ENCODE measurements around the gene NUBPL.
"Not testable (repeated sequence)": the region's sequence is repeated elsewhere in the genome, so short reads cannot be mapped to it uniquely, and the experiment has no call there.

Gene NUBPL

DNA sequence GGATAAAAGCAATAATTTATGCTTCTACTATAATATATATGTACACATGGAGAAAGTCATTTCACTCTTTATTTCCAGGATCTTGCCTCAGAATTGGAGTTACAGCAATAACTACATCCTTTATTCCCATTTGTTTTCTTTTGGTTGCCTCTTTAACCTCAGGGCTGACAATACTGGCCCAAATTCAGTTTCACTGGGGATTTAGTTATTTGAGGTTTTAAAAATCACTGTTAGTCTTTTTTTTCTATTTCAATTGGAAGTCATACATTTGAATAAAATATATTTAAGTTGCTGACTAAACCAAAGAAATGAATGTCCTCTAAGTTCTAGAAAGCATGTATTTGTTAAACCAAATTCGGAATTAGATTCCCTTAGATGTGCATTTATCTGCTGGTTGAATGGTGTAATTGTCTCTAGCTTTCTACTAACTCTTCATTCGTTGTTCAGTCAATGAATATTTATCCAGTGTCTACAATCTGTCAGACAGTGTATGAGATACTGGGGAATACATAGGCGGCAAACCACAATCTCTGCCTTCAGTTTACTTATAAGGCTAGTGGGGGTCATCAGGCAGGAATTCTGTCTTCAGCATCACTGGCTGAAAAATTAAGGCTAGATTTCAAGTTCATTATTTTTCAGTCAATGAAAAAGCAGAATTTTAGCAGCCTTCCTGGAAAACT, 325.1 kb downstream of the NUBPL start:
- no peak for DNase-seq

DNA sequence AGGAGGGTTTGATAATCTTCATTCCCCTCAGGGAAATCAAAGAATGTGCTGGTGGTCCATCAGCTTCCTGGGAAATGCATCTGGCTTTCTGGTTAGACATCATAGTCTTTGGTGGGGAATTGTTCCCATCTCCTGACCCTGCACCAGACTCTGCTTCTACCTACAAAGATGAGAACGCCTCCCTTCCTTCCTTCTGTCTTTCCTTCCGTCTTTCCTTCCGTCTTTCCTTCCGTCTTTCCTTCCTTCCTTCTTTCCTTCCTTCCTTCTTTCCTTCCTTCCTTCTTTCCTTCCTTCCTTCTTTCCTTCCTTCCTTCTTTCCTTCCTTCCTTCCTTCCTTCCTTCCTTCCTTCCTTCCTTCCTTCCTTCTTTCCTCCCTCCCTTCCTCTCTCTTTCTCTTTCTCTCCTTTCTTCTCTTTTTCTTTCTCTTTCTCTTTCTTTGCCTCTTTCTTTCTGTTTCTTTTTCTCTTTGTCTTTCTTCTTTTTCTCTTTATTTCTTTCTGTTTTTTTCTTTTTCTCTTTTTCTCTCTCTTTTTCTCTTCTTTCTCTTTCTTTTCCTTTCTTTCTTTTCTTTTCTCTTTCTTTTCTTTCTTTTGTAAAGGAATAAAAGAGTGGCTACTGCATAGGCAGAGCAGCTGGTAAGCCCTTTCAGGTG, 326.9 kb downstream of the NUBPL start:
- no peak for DNase-seq

DNA sequence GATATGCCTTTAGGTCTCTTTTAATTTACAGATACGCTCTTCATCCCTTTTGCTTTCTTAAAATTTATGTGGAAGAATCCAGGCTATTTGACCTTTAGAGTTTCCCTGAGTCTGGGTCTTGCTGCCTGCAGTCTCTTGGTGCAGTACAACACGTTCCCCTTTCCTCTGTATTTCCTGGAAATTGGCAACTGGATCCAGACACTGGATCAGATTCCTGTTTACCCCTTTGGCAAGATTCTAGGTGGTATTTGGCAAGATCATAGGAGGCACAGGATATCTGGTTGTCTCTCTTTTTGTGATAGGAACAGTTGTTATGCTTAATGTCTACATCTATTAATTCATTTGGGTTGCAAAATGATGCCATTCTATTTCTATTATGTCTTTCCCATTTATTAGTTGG, 328.1 kb downstream of the NUBPL start:
- no peak for DNase-seq

DNA sequence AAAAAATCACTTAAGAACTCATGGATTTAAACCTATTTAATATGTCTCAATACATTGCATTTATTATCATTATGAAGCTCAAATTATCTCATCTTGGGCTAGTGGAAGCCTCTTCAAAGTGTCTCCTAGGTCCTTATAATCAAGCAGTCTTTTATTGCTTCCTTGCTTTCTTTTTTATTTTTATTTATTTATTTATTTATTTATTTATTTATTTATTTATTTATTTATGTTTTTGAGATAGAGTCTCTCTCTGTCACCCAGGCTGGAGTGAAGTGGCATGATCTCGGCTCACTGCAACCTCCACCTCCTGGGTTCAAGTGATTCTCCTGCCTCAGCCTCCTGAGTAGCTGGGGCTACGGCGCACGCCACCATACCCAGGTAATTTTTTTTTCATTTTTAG, 329.0 kb downstream of the NUBPL start:
- not testable (repeated sequence) for DNase-seq

GRCh38 chr14:31893221-31893757, 332.1 kb downstream of the NUBPL start:
- no peak for DNase-seq

GRCh38 chr14:31894351-31894750, 333.1 kb downstream of the NUBPL start:
- no peak for DNase-seq

DNA sequence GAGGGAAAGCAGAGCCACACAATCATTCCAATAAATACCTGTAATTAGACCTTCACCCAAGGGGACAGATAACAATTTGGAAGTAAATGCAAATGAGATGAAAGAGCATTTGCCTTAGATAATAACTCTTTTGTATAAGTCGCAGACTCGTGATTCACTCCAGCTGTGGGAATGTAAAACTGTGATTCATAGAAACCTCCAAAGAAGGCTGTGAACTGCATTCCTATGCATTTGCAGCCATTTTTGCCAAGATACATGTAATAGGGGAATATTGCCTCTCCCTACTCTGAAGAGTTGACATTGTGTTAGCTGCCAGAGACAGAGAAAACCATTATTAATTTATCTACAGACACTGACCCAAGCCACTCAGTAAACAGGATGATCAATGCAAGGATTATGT, 334.0 kb downstream of the NUBPL start:
- no peak for DNase-seq

GRCh38 chr14:31895646-31896045, 334.4 kb downstream of the NUBPL start:
- DNase-seq = no peak

- DNase-seq = no peak
Observed at GRCh38 chr14:31897581-31898186, 336.5 kb downstream of the NUBPL start.

GRCh38 chr14:31898838-31899528, 337.8 kb downstream of the NUBPL start:
- DNase-seq = no peak

DNA sequence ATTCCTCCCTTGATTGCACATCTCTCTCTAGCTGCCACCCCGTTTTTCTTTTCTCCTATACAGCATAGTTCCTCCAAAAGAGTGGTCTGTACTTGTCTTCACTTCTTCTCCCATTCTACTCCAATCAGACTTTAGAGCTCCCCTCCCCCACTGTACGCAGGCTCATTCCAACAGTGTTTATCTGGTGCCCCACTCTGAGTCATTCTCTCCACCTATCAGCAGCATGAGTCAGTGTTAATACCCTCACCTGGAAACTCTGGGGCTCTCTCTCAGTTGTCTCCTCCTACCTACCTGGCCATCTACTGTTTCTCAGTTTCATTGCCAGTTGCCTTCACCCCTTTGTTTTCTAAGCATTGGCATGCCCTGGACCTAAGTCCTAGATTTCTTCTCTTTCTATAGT, 340.8 kb downstream of the NUBPL start:
- no peak for DNase-seq

DNA sequence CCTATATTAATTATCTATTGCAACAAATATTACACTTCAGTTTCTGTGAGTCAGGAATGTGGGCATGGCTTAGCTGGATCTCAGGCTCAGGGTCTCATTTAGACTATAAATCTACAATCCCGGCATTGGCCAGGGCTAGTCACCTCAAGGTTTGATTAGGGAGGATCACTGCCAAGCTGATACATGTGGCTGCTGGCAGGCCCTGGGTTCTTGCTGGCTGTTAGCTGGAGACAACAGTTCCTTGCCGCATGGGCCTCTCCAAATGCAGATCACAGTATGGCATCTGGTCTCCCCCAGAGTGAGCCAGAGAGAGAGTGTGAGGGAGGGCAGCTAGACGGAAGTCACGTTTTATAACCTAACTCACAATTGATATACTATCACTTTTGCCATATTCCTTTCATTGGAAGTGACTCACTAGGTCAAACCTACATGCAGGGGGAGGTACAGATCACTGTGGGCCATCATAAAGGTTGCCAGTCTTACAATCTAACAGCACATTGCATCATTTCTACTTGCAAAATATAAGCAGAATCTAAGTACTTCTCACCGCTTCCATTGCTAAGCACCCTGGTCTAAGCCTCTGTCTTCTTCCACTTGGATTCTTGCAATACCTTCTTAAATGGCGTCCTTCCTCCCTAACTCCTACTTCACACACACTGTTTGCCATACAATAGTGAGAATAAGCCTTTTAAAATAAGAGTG, 341.9 kb downstream of the NUBPL start:
- no peak for DNase-seq

DNA sequence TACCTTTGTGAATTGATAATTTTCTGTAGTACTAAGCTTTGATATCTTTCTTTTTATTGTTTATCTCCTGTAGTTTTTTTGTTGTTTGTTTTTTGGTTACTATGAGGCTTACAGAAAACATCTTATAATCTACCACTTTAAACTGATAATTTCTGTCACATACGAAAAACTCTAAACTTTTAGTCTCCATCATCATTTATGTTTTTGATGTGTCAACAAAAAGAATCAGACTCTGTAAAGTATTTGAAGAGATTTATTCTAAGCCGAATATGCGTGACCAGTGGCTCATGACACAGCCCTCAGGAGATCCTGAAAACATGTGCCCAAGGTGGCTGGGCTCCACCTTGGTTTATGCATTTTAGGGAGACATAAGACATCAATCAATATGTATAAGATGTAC, 348.8 kb downstream of the NUBPL start:
- DNase-seq = no peak

Measured in activated CD4-positive, CD25-positive, alpha-beta regulatory T cell treated with anti-CD3 and anti-CD28 coated beads, Interleukin-2, amount 50 U/mL, for 72 hours (primary cell).